GM12875 (cell line): Measurements from ENCODE around the gene SUCNR1.
"Not testable (repeated sequence)": the region's sequence is repeated elsewhere in the genome, so short reads cannot be mapped to it uniquely, and the experiment has no call there.

ENCODE experiments used
- H3K4me3 ChIP-seq: one replicate; pipeline ENCODE4 v1.5.1; 2011; ENCODE audit warnings: low read depth, low read length, control low read depth
- CTCF ChIP-seq: IDR thresholded peaks from 2 replicates; pipeline ENCODE4 v1.5.1; 2011; ENCODE audit warnings: low read depth, mild to moderate bottlenecking, control low read depth, inconsistent platforms, low read length, moderate library complexity, borderline replicate concordance; ENCODE audit not compliant: insufficient read depth

The SUCNR1 gene

GRCh38 chr3:151896246-151897012 lies 23.0 kb downstream of the SUCNR1 start:
- no peak for TF ChIP-seq CTCF

GRCh38 chr3:151898121-151898520 lies 24.7 kb downstream of the SUCNR1 start:
- H3K4me3 ChIP-seq: not testable (repeated sequence)

More at GRCh38 chr3:151896246-151897012, 23.0 kb downstream of the SUCNR1 start:
- H3K4me3 ChIP-seq: no peak overlapping the region

GRCh38 chr3:151898564-151899261 lies 25.3 kb downstream of the SUCNR1 start:
- H3K4me3 ChIP-seq: not testable (repeated sequence)

GRCh38 chr3:151899996-151900395 lies 26.6 kb downstream of the SUCNR1 start:
- H3K4me3 ChIP-seq: no peak overlapping the region
- TF ChIP-seq CTCF: no peak

GRCh38 chr3:151900460-151900859 lies 27.0 kb downstream of the SUCNR1 start:
- no peak for TF ChIP-seq CTCF
- no peak overlapping the region for H3K4me3 ChIP-seq

GRCh38 chr3:151900884-151901643 lies 27.6 kb downstream of the SUCNR1 start:
- H3K4me3 ChIP-seq: no peak overlapping the region
- no peak for TF ChIP-seq CTCF

- H3K4me3 ChIP-seq: no peak overlapping the region
- no peak for TF ChIP-seq CTCF
These were observed 28.3 kb downstream of the SUCNR1 start for GRCh38 chr3:151901644-151902285.

- H3K4me3 ChIP-seq: no peak overlapping the region
- TF ChIP-seq CTCF: no peak
These were observed 30.1 kb downstream of the SUCNR1 start for GRCh38 chr3:151903501-151903991.
